NCI-H2227 (cell line): ENCODE data around the gene ELN.

Experiments
- DNase-seq: peaks from one replicate; lab custom pipeline; 2025; ENCODE audit not compliant: unreplicated experiment; lab: John Stamatoyannopoulos, UW

The ELN gene

GRCh38 chr7:74092321-74092963, 64.5 kb downstream of the ELN start:
- DNase-seq, result no peak

DNA sequence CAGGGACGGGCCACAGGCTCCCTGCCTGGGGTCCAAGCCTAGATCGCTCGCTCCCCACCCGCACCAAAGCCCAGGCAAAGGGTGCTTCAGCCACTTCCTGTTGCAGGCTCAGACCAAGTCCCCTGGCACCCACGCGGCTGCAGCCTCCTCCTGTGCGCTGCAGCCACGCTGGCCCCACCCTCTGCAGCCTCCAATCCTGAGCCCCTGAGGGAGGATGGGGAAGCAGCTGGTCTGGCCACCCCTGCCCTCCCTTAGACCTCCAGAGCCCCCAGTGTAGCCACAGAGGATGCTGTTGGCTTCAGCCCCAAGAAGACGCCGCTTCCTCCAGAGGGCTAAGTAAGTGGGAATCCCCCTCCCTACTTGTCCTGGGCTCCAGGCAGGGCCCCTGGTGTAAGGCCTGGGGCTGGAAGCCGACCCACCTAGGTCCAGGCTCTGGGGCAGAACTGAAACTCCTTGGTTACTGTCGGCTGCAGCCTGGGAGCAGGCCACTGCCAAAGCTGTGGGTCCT, 65.0 kb downstream of the ELN start:
- DNase-seq, result no peak

GRCh38 chr7:74093671-74094223, 65.8 kb downstream of the ELN start:
- no peak for DNase-seq

DNA sequence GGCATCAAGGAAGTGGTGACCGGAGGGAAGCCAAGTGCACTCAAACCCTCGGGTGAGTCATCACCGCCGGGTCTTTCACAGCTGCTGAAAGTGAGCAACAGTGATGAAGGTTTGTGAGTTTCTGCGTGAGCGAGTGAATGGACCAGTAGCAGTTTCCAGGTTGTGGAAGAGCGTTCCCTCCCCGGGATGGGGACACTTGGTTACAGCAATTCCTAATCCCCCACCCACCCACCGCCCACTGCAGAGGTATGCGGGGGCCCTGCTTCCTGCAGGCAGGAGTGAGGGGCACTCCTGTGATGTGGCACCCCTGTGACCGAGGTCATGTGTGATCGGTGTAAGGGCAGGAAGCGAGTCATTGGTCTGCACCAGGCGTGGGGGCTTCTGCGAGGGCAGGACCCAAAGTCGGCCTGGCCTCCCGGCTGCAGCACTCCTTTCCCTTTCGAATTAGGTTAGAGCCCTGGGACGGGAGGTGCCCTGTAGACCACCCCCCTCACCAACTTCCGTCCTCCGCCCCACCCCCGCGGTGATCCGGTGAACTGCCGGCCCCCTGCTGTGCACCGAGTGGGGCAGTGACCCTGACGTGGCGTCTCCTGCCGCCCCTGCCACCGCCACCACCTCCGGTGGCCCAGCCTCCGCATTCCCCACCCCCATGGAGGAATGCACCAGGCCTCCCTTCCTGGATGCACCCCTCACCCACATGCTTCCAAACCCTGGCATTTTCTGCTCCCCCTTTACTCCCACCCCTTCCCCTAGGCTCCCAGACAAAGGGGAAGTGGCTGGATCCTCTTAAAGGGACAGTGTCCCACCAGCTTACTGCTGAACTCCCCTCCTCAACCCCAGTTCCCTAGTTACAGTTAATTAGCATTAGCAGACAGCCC, 66.5 kb downstream of the ELN start:
- DNase-seq, result peak; percentile 30

DNA sequence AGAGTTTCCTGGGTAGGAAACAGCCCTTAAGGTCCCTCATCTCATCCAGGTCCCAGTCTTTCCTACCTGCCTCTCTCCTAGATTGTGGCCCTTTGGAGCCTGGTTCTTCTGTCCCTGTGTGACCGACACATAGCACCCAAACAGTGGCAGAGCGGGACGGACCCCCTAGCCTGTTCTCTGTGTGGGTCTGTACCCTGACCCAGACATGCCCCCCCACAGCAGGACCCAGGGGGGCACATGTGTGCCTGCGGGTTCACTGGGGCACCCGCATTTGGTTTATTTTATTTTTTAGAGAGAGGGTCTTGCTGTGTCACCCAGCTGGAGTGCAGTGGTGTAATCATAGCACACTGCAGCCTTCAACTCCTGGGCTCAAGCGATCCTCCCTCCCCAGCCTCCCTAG, 67.2 kb downstream of the ELN start:
- no peak for DNase-seq

DNA sequence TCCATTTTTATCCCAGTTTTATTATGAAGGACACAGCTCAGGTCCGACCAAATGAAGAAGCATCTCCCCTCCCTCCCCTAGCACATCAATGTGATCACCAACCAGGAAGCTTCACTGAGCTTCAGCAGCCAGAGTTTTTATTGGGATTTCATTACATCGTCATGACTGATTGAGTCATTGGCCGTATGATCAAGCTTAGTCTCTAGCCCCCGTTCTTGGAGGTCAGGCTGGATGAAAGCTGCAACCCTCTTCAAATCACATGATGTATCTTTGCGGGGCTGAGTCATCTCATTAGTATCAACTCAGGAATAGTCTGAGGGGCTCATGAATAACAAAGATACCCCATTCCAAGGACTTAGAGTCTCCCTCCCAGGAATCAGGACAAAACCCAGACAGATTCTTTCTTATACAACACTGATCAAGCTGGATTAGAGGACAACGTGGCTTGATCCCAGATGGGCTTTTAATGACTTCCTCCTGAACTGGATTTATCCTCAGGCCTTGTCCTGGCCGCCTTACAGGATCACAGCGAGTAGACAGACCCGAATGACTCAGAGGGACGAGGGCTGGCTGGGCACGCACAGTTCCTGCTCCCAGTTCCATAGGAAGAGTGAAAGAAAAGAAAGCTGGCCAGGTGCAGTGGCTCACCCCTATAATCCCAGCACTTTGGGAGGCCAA, 70.1 kb downstream of the ELN start:
- no peak for DNase-seq

DNA sequence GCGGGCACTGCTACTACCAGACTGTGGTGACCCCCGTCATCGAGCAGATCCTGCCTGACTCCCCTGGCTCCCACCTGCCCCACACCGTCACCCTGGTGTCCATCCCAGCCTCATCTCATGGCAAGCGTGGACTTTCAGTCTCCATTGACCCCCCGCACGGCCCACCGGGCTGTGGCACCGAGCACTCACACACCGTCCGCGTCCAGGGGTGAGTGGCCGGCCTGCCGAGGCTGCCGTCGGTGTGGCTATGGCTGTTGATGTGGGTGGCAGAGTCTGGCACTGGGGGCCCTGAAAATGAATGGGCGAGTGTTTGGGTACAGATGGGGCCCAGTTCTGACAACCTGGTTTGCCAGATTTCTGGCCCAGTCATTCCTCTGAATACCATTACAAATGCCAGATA, 71.1 kb downstream of the ELN start:
- no peak for DNase-seq

- DNase-seq, result no peak
Measured at GRCh38 chr7:74101061-74101681, 73.2 kb downstream of the ELN start.

DNA sequence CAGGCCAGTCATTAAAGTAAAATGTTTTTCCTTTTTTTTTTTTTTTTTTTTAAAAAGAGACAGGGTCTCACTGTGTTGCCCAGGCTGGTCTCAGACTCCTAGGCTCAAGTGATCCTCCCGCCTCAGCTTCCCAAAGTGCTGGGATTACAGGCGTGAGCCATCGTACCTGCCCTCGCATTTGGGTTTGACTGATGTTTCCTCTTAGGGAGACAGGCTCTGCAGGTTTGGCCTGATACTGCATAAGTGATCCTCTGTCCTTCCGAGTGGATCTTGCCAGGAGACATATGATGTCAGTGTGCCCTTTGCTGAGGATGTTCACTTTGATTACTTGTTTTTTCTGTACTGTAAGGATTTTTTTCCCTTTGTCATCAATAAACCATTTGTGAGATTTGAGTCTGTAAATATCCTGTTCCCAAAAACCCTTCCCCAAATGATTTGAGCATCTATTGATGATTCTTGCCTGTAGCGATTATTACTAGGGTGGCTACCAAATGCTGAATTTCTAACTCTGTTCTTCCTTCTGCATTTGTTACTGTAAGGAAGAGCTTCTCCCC, 75.3 kb downstream of the ELN start:
- DNase-seq, result no peak

GRCh38 chr7:74104702-74105101, 76.7 kb downstream of the ELN start:
- no peak for DNase-seq

DNA sequence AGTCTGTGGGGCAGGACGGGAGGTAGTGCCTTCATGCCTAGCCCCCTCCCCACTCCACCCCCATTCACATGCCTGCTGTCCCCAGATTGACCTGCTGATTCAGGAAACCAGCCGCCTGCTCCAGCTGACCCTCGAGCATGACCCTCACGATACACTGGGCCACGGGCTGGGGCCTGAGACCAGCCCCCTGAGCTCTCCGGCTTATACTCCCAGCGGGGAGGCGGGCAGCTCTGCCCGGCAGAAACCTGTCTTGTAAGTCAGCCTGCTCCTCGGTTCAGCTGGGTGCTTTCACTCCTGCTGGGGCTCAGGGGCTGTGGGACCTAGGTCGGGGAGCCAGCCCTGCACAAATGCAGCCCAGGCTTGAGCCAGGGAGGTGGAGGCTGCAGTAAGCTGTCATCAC, 78.0 kb downstream of the ELN start:
- DNase-seq, result no peak

DNA sequence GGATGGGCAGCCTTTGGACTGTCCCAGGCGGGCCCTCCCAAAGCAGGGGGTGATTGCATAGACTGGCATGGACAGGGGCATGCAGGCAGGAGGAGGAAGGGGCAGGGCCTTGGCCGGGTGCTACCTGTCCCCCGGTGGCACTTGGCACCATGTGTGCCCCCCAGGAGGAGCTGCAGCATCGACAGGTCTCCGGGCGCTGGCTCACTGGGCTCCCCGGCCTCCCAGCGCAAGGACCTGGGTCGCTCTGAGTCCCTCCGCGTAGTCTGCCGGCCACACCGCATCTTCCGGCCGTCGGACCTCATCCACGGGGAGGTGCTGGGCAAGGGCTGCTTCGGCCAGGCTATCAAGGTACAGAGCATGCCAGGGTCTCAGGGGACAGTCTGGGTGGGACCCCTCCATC, 78.9 kb downstream of the ELN start:
- DNase-seq, result no peak

DNA sequence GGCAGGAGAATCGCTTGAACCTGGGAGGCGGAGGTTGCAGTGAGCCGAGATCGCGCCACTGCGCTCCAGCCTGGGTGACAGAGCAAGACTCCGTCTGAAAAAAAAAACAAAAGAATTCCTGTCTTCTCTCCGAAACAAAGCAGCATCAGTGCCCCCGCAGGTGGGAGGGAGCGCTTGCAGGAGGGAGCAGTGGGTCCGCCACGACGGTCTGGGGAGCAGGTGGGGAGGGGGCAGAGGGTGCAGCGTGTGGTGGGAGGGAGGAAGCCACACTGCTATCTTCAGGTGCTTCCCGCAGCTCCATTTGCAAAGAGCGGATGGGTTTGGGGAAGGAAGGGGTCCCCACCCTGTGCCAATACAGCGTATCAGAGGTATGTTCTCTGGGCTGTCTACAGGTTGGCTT, 87.4 kb downstream of the ELN start:
- DNase-seq, result no peak

DNA sequence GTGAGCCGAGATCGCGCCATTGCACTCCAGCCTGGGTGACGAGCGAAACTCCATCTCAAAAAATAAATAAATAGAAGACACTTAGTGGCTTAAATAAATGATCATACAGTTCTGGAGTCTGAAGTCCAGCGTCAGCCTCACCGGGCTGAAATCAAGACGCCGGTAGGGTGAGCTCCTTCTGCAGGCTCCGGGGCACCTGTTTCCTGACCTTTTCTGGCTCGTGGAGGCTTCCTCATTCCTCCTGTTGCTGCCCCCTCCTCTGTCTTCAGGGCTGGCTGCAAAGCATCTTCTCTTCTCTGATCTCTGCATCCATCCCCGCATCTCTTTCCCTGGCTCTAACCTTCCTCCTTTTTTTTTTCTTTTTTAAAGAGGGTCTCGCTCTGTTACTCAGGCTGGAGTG, 88.4 kb downstream of the ELN start:
- DNase-seq, result no peak
